ENCODE results near the gene PIM1. TPM values are rescaled to one million over a fixed set of nuclear protein-coding genes. Genes with fewer than 3 reads are reported as not detected.

The PIM1 gene
- total and polyA plus RNA-seq, 9 of the 15 experiments (the other 6 are each of a cell fraction or from before 2014, with no cell fraction given), result 19.0 to 789 (median 212) TPM

DNA sequence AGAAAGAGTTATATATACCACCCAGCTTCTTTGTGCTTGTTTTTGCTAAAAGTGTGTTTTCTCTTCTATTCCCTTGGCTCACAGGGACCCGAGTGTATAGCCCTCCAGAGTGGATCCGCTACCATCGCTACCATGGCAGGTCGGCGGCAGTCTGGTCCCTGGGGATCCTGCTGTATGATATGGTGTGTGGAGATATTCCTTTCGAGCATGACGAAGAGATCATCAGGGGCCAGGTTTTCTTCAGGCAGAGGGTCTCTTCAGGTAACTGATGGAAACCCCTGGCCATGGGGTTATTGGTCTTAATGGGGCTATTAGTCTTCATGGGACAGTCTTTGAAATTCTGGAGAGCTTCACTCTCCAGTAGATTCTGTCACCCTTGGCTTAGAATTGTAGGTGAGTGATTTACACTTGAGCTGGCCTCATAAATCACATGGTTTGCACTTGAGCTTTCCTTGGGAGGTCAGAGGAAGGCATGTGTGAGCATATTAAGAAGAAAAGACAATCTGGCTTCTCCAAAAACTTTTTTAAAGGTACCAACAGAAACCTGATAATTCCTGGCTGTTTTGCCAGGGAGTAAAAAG is 3.0 kb downstream of the PIM1 start (continued):
- peak; percentile 44; the same call in 1 of the 2 replicates for TF ChIP-seq PHTF2 (CRISPR knock-in tag; IDR thresholded peaks at IDR 0.05)
- TF ChIP-seq, protein P1, sequence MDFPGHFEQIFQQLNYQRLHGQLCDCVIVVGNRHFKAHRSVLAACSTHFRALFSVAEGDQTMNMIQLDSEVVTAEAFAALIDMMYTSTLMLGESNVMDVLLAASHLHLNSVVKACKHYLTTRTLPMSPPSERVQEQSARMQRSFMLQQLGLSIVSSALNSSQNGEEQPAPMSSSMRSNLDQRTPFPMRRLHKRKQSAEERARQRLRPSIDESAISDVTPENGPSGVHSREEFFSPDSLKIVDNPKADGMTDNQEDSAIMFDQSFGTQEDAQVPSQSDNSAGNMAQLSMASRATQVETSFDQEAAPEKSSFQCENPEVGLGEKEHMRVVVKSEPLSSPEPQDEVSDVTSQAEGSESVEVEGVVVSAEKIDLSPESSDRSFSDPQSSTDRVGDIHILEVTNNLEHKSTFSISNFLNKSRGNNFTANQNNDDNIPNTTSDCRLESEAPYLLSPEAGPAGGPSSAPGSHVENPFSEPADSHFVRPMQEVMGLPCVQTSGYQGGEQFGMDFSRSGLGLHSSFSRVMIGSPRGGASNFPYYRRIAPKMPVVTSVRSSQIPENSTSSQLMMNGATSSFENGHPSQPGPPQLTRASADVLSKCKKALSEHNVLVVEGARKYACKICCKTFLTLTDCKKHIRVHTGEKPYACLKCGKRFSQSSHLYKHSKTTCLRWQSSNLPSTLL (IDR thresholded peaks at IDR 0.05), result no peak
- TF ChIP-seq LEF1 (IDR thresholded peaks at IDR 0.05), result 0 out of 2 replicates have a peak, but pooled peaks have one; percentile 15
- TF ChIP-seq, protein P2, sequence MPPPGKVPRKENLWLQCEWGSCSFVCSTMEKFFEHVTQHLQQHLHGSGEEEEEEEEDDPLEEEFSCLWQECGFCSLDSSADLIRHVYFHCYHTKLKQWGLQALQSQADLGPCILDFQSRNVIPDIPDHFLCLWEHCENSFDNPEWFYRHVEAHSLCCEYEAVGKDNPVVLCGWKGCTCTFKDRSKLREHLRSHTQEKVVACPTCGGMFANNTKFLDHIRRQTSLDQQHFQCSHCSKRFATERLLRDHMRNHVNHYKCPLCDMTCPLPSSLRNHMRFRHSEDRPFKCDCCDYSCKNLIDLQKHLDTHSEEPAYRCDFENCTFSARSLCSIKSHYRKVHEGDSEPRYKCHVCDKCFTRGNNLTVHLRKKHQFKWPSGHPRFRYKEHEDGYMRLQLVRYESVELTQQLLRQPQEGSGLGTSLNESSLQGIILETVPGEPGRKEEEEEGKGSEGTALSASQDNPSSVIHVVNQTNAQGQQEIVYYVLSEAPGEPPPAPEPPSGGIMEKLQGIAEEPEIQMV (tag; conservative IDR thresholded peaks at IDR 0.05; ENCODE audit: low read depth), result 0 out of 2 replicates have a peak, but pooled peaks have one; percentile 34
- TF ChIP-seq, protein P3, sequence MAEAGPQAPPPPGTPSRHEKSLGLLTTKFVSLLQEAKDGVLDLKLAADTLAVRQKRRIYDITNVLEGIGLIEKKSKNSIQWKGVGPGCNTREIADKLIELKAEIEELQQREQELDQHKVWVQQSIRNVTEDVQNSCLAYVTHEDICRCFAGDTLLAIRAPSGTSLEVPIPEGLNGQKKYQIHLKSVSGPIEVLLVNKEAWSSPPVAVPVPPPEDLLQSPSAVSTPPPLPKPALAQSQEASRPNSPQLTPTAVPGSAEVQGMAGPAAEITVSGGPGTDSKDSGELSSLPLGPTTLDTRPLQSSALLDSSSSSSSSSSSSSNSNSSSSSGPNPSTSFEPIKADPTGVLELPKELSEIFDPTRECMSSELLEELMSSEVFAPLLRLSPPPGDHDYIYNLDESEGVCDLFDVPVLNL (CRISPR knock-in tag; IDR thresholded peaks at IDR 0.05; ENCODE audit: low read depth), result no peak
- TF ChIP-seq, protein P4, sequence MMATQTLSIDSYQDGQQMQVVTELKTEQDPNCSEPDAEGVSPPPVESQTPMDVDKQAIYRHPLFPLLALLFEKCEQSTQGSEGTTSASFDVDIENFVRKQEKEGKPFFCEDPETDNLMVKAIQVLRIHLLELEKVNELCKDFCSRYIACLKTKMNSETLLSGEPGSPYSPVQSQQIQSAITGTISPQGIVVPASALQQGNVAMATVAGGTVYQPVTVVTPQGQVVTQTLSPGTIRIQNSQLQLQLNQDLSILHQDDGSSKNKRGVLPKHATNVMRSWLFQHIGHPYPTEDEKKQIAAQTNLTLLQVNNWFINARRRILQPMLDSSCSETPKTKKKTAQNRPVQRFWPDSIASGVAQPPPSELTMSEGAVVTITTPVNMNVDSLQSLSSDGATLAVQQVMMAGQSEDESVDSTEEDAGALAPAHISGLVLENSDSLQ (IDR thresholded peaks at IDR 0.05), result peak; percentile 70; the same call in 1 of the 2 replicates
- TF ChIP-seq, protein P5, sequence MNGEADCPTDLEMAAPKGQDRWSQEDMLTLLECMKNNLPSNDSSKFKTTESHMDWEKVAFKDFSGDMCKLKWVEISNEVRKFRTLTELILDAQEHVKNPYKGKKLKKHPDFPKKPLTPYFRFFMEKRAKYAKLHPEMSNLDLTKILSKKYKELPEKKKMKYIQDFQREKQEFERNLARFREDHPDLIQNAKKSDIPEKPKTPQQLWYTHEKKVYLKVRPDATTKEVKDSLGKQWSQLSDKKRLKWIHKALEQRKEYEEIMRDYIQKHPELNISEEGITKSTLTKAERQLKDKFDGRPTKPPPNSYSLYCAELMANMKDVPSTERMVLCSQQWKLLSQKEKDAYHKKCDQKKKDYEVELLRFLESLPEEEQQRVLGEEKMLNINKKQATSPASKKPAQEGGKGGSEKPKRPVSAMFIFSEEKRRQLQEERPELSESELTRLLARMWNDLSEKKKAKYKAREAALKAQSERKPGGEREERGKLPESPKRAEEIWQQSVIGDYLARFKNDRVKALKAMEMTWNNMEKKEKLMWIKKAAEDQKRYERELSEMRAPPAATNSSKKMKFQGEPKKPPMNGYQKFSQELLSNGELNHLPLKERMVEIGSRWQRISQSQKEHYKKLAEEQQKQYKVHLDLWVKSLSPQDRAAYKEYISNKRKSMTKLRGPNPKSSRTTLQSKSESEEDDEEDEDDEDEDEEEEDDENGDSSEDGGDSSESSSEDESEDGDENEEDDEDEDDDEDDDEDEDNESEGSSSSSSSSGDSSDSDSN (IDR thresholded peaks at IDR 0.05; ENCODE audit: borderline replicate concordance in 1 of 2, low read depth in 2 of 2, low read length in 2 of 2), result peak; percentile 27 to 79; a peak in 2 of 4 replicates
- TF ChIP-seq, protein P6, sequence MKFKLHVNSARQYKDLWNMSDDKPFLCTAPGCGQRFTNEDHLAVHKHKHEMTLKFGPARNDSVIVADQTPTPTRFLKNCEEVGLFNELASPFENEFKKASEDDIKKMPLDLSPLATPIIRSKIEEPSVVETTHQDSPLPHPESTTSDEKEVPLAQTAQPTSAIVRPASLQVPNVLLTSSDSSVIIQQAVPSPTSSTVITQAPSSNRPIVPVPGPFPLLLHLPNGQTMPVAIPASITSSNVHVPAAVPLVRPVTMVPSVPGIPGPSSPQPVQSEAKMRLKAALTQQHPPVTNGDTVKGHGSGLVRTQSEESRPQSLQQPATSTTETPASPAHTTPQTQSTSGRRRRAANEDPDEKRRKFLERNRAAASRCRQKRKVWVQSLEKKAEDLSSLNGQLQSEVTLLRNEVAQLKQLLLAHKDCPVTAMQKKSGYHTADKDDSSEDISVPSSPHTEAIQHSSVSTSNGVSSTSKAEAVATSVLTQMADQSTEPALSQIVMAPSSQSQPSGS (CRISPR knock-in tag; IDR thresholded peaks at IDR 0.05), result no peak
- TF ChIP-seq ZNF12 (CRISPR knock-in tag; IDR thresholded peaks at IDR 0.05), result 0 out of 2 replicates have a peak, but pooled peaks have one; percentile 43
- TF ChIP-seq NCOA2 (IDR thresholded peaks at IDR 0.05; ENCODE audit: partially characterized antibody in 2 of 2), result no peak
- TF ChIP-seq IFI16 (CRISPR knock-in tag; IDR thresholded peaks at IDR 0.05), result no peak
- TF ChIP-seq ZNF431 (CRISPR knock-in tag; IDR thresholded peaks at IDR 0.05), result no peak
- TF ChIP-seq, protein P7, sequence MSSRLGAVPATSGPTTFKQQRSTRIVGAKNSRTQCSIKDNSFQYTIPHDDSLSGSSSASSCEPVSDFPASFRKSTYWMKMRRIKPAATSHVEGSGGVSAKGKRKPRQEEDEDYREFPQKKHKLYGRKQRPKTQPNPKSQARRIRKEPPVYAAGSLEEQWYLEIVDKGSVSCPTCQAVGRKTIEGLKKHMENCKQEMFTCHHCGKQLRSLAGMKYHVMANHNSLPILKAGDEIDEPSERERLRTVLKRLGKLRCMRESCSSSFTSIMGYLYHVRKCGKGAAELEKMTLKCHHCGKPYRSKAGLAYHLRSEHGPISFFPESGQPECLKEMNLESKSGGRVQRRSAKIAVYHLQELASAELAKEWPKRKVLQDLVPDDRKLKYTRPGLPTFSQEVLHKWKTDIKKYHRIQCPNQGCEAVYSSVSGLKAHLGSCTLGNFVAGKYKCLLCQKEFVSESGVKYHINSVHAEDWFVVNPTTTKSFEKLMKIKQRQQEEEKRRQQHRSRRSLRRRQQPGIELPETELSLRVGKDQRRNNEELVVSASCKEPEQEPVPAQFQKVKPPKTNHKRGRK (tag; IDR thresholded peaks at IDR 0.05), result no peak
- peak; percentile 81 for TF ChIP-seq CHD1 (IDR thresholded peaks at IDR 0.05; ENCODE audit: low read length)
- peak; percentile 14; the same call in 1 of the 2 replicates for TF ChIP-seq POLR2AphosphoS2 (IDR thresholded peaks at IDR 0.05; ENCODE audit: low read length)
